ENCODE measurements around the gene NCF4.

Gene NCF4

DNA sequence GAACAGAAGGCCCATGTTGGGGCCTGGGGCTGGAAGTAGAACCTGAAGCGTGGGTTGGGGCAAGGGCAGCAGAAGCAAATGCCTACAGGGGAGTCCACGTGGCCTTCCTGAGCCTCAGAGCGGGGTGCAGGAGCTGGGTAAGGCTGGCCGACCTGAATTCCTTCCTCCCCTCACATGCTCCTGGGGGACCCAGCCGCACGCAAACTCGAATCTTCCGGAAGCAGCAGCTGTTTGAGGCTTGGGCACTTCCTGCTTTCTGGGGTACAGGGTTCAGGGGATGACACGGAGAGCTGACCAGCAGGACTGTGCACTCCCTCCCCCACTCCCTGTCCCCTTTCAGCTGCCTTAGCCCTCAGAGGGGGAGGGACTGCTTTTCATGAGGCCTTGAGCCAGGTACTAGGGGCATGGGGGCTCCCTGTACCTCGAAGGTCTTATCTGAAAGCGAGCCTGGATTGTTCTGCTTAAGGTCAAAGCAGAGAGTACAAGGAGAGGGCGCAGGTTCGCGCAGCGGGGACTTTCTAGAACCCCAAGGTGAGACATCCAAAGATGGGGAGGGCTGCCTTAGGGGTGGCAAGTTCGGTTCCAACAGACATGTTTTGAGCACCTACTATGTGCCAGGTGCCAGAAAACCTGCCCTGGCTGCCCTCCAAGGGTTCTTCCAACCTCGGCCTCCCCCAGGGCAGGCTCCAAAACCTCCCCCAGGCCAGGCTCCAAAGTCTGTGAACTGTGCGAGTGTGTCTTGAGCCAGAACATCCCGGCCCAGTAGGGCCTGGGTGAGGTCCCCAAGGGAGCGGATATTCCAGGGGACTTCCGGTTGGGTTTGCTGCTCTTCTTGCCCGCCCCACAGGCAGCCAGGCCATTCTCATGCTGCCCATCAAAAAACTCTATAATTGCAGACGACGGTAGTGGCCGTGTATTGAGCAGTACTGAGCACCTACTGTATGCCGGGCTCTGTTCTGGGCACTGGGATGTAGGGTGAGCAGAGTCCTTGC is 1.7 kb downstream of the NCF4 start:
- POLR2A ChIA-PET, result no interaction called here
- Histone ChIP-seq H3K9me3 (ENCODE audit: control insufficient read depth, insufficient read depth, low read depth, low read length) (no peaks in the 10 kb centered on the region), H3K27ac (ENCODE audit: extremely low read depth, low read depth, low read length) (no peak overlapping the region), H3K4me3 (ENCODE audit: low read depth, low read length) (no peak overlapping the region), H3K36me3 (ENCODE audit: control insufficient read depth in 2 of 2, insufficient read depth in 1 of 2, low read length in 2 of 2) (no peaks in the 10 kb centered on the region), H3K4me1 (ENCODE audit: control insufficient read depth, insufficient read depth, low read length) (no peaks in the 10 kb centered on the region)
- no peak for TF ChIP-seq ZFP41 (tag by site-specific recombination; IDR thresholded peaks at IDR 0.05; ENCODE audit: borderline replicate concordance)
- CTCF ChIA-PET, result interaction anchor here (0.6 to 0.8 kb wide), 3 partner anchors 81 to 681 kb away, joined by 3 read pairs; no protein-coding TSS in a partner anchor

DNA sequence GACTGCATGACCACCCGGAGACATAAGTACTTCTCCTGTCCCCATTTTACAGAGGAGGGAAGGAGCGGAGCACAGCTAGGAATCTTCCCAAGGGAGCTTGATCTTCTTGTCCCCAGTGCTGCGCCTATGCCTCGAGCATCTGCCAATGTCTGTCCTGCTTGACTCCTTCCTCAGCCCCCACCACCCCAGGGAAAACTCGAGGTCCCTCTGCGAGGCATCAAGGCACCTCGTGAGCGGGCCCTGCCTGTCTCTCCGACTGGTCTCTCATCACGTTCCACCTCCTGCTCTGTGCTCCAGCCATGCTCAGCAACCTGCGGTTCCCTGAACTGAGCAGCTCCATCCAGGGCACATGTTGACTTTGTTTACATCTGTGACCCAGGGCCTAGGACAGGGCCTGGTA is 2.5 kb downstream of the NCF4 start:
- CTCF ChIA-PET, result interaction anchor here (0.8 kb wide), 1 partner anchor 681 kb away, joined by 3 read pairs; no protein-coding TSS in a partner anchor
- H3K36me3 ChIP-seq (ENCODE audit: control insufficient read depth in 2 of 2, insufficient read depth in 1 of 2, low read length in 2 of 2), result no peaks in the 10 kb centered on the region
- no peak overlapping the region for H3K27ac ChIP-seq (ENCODE audit: extremely low read depth, low read depth, low read length)
- TF ChIP-seq KLF10 (tag by site-specific recombination; IDR thresholded peaks at IDR 0.05) (no peak), ZNF335 (tag by site-specific recombination; conservative IDR thresholded peaks at IDR 0.05) (no peak), ZNF2 (tag by site-specific recombination; IDR thresholded peaks at IDR 0.05) (no peak), ZNF48 (tag by site-specific recombination; IDR thresholded peaks at IDR 0.05) (no peak), SALL2 (tag by site-specific recombination; IDR thresholded peaks at IDR 0.05; ENCODE audit: borderline replicate concordance) (no peak), ZNF292 (tag by site-specific recombination; IDR thresholded peaks at IDR 0.05; ENCODE audit: borderline replicate concordance, low read depth) (no peak), ZNF658 (tag by site-specific recombination; IDR thresholded peaks at IDR 0.05) (no peak)
- TF ChIP-seq, protein P1, sequence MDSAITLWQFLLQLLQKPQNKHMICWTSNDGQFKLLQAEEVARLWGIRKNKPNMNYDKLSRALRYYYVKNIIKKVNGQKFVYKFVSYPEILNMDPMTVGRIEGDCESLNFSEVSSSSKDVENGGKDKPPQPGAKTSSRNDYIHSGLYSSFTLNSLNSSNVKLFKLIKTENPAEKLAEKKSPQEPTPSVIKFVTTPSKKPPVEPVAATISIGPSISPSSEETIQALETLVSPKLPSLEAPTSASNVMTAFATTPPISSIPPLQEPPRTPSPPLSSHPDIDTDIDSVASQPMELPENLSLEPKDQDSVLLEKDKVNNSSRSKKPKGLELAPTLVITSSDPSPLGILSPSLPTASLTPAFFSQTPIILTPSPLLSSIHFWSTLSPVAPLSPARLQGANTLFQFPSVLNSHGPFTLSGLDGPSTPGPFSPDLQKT (IDR thresholded peaks at IDR 0.05; ENCODE audit: borderline replicate concordance, low read depth, low read length), result no peak
- TF ChIP-seq, protein P2, sequence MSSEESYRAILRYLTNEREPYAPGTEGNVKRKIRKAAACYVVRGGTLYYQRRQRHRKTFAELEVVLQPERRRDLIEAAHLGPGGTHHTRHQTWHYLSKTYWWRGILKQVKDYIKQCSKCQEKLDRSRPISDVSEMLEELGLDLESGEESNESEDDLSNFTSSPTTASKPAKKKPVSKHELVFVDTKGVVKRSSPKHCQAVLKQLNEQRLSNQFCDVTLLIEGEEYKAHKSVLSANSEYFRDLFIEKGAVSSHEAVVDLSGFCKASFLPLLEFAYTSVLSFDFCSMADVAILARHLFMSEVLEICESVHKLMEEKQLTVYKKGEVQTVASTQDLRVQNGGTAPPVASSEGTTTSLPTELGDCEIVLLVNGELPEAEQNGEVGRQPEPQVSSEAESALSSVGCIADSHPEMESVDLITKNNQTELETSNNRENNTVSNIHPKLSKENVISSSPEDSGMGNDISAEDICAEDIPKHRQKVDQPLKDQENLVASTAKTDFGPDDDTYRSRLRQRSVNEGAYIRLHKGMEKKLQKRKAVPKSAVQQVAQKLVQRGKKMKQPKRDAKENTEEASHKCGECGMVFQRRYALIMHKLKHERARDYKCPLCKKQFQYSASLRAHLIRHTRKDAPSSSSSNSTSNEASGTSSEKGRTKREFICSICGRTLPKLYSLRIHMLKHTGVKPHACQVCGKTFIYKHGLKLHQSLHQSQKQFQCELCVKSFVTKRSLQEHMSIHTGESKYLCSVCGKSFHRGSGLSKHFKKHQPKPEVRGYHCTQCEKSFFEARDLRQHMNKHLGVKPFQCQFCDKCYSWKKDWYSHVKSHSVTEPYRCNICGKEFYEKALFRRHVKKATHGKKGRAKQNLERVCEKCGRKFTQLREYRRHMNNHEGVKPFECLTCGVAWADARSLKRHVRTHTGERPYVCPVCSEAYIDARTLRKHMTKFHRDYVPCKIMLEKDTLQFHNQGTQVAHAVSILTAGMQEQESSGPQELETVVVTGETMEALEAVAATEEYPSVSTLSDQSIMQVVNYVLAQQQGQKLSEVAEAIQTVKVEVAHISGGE (tag by site-specific recombination; conservative IDR thresholded peaks at IDR 0.05; ENCODE audit: low read depth), result no peak
- TF ChIP-seq, protein P3, sequence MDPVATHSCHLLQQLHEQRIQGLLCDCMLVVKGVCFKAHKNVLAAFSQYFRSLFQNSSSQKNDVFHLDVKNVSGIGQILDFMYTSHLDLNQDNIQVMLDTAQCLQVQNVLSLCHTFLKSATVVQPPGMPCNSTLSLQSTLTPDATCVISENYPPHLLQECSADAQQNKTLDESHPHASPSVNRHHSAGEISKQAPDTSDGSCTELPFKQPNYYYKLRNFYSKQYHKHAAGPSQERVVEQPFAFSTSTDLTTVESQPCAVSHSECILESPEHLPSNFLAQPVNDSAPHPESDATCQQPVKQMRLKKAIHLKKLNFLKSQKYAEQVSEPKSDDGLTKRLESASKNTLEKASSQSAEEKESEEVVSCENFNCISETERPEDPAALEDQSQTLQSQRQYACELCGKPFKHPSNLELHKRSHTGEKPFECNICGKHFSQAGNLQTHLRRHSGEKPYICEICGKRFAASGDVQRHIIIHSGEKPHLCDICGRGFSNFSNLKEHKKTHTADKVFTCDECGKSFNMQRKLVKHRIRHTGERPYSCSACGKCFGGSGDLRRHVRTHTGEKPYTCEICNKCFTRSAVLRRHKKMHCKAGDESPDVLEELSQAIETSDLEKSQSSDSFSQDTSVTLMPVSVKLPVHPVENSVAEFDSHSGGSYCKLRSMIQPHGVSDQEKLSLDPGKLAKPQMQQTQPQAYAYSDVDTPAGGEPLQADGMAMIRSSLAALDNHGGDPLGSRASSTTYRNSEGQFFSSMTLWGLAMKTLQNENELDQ (tag by site-specific recombination; IDR thresholded peaks at IDR 0.05; ENCODE audit: low read depth), result no peak
- no peaks in the 10 kb centered on the region for H3K4me1 ChIP-seq (ENCODE audit: control insufficient read depth, insufficient read depth, low read length)
- no peaks in the 10 kb centered on the region for H3K9me3 ChIP-seq (ENCODE audit: control insufficient read depth, insufficient read depth, low read depth, low read length)
- H3K4me3 ChIP-seq (ENCODE audit: low read depth, low read length), result no peak overlapping the region
- POLR2A ChIA-PET, result no interaction called here

DNA sequence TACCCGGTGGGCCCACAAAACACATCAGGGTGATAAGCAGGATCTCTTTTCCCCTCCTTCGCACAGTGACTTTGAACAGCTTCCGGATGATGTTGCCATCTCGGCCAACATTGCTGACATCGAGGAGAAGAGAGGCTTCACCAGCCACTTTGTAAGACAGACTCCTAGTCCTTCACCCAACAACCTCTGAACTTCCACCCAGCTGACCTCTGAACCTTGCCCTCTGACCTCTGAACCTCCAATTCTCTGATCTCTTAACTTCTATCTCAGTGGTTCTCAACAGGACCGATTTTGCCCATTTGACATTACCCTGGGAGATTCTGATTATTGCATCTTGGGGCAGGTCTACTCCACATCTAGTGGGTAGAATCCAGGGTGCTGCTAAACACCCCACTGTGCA is 3.2 kb downstream of the NCF4 start:
- TF ChIP-seq ZNF701 (tag by site-specific recombination; IDR thresholded peaks at IDR 0.05) (no peak), GLI2 (tag by site-specific recombination; IDR thresholded peaks at IDR 0.05; ENCODE audit: borderline replicate concordance, low read depth) (no peak), ZNF169 (tag by site-specific recombination; IDR thresholded peaks at IDR 0.05) (no peak), MEIS1 (CRISPR knock-in tag; IDR thresholded peaks at IDR 0.05; ENCODE audit: borderline replicate concordance) (no peak), ZNF404 (tag by site-specific recombination; IDR thresholded peaks at IDR 0.05) (no peak), BCL11A (tag by site-specific recombination; IDR thresholded peaks at IDR 0.05; ENCODE audit: low read depth) (no peak)
- TF ChIP-seq, protein P4, sequence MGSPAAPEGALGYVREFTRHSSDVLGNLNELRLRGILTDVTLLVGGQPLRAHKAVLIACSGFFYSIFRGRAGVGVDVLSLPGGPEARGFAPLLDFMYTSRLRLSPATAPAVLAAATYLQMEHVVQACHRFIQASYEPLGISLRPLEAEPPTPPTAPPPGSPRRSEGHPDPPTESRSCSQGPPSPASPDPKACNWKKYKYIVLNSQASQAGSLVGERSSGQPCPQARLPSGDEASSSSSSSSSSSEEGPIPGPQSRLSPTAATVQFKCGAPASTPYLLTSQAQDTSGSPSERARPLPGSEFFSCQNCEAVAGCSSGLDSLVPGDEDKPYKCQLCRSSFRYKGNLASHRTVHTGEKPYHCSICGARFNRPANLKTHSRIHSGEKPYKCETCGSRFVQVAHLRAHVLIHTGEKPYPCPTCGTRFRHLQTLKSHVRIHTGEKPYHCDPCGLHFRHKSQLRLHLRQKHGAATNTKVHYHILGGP (tag by site-specific recombination; IDR thresholded peaks at IDR 0.05), result no peak
- Histone ChIP-seq H3K36me3 (ENCODE audit: control insufficient read depth in 2 of 2, insufficient read depth in 1 of 2, low read length in 2 of 2) (no peaks in the 10 kb centered on the region), H3K9me3 (ENCODE audit: control insufficient read depth, insufficient read depth, low read depth, low read length) (no peaks in the 10 kb centered on the region), H3K27ac (ENCODE audit: extremely low read depth, low read depth, low read length) (no peak overlapping the region), H3K4me3 (ENCODE audit: low read depth, low read length) (no peak overlapping the region), H3K4me1 (ENCODE audit: control insufficient read depth, insufficient read depth, low read length) (no peaks in the 10 kb centered on the region)
- ChIA-PET CTCF (interaction anchor here (1.1 to 1.7 kb wide), 2 partner anchors 10 to 114 kb away, joined by 4 to 5 read pairs; no protein-coding TSS in a partner anchor), POLR2A (no interaction called here)

Data from HEK293 (cell line).